Colonic mucosa (tissue), 4 donors: ENCODE results near the gene UBN1. TPM values are rescaled to one million over a fixed set of nuclear protein-coding genes. Genes with fewer than 3 reads are reported as not detected.

Experiments
- DNase-seq: peaks from one replicate; pipeline ENCODE4 v3.0.0-alpha.2; 2020
- H3K27ac ChIP-seq: fragments of 200-600 bp; one replicate; pipeline ENCODE4 v1.8.0; 2021
- H3K27me3 ChIP-seq: fragments of 200-600 bp; one replicate; pipeline ENCODE4 v1.8.0; 2021
- H3K36me3 ChIP-seq: fragments of 200-600 bp; one replicate; pipeline ENCODE4 v1.8.0; 2021
- H3K4me1 ChIP-seq: fragments of 200-600 bp; one replicate; pipeline ENCODE4 v1.8.0; 2021; ENCODE audit warnings: mild to moderate bottlenecking
- H3K4me3 ChIP-seq: fragments of 200-600 bp; one replicate; pipeline ENCODE4 v1.8.0; 2021
- H3K9ac ChIP-seq, 2 donors: one replicate each; pipeline ENCODE4 v1.7.0; 2013; ENCODE audit warnings: control low read depth in 2 of 2, low read depth in 2 of 2, low read length in 2 of 2
- H3K9me3 ChIP-seq: fragments of 200-600 bp; one replicate; pipeline ENCODE4 v1.8.0; 2021
- intact Hi-C: fragments of 100-400 bp; cut with DNase I; formaldehyde crosslinking; loops from one replicate; pipeline ENCODE4 v1.14.1; 2022
- total RNA-seq, 2 donors: library from RNA; stranded (reverse); fragmentation: NEBNext Ultra II Directional in 1 of 2; extraction: Animal tissue kit (Norgen Biotek cat#: 25700) in 1 of 2; gene quantifications; one replicate each; pipeline ENCODE4 v1.2.1, GENCODE V29; 2021
- TF ChIP-seq, protein P1 (sequence below): fragments of 200-600 bp; IDR thresholded peaks from one replicate; pipeline ENCODE4 v1.8.0; 2022; ENCODE audit warnings: antibody characterized with exemption, mild to moderate bottlenecking
- donor health status: healthy.
- donor health status: DM: no; HTN: no; CAD: no.
- donor health status: DM: no; HTN: no; CAD: no.

UBN1 gene
- total RNA-seq, 2 donors from 2014 or later, result 34.7 to 41.7 TPM

DNA sequence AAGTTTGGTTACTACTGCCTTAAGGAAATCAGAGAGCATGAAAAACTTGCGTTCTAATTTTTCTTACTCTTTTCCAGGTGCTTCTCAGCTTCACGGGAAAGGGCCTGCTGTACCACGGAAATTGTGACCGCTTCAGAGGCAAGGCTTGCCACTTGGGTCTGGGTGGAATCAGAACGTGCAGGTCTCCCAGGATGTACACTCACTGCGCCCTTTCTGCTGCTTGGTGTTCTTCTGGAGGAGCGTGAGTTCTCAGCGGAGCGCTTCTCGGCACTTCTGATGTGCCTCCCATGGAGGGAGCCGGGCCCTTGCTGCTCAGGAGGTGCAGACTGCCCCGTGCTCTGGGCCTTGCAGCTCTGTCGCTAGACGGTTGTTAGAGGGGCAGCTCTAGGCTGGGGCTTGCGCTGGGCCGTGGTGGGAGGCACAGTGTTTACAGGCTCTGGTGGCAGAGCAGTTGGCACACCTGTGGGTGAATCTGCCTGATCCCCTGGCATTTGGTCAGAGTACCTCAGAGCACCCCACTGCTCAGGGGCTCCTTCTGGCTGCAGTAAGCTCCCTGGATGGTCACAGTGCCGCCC is 32.8 kb downstream of the UBN1 start:
- Histone ChIP-seq H3K27ac (no peak overlapping the region), H3K36me3 (peaks cover 29% of the 10 kb centered on the region), H3K27me3 (no peaks in the 10 kb centered on the region), H3K4me1 (no peaks in the 10 kb centered on the region), H3K9ac (no peak overlapping the region), H3K4me3 (no peak overlapping the region), H3K9me3 (no peaks in the 10 kb centered on the region)
- TF ChIP-seq, protein P1, sequence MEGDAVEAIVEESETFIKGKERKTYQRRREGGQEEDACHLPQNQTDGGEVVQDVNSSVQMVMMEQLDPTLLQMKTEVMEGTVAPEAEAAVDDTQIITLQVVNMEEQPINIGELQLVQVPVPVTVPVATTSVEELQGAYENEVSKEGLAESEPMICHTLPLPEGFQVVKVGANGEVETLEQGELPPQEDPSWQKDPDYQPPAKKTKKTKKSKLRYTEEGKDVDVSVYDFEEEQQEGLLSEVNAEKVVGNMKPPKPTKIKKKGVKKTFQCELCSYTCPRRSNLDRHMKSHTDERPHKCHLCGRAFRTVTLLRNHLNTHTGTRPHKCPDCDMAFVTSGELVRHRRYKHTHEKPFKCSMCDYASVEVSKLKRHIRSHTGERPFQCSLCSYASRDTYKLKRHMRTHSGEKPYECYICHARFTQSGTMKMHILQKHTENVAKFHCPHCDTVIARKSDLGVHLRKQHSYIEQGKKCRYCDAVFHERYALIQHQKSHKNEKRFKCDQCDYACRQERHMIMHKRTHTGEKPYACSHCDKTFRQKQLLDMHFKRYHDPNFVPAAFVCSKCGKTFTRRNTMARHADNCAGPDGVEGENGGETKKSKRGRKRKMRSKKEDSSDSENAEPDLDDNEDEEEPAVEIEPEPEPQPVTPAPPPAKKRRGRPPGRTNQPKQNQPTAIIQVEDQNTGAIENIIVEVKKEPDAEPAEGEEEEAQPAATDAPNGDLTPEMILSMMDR, result no peak
- no peak for DNase-seq
- intact Hi-C loops, result no loop called here

GRCh38 chr16:4882000-4882632 is 34.8 kb downstream of the UBN1 start:
- peaks cover 31% of the 10 kb centered on the region for H3K36me3 ChIP-seq
- DNase-seq, result no peak
- no peaks in the 10 kb centered on the region for H3K9me3 ChIP-seq
- H3K27ac ChIP-seq, result no peak overlapping the region
- H3K27me3 ChIP-seq, result no peaks in the 10 kb centered on the region
- H3K9ac ChIP-seq, result no peak overlapping the region
- intact Hi-C loops, result no loop called here
- TF ChIP-seq, protein P1, result no peak
- H3K4me3 ChIP-seq, result no peak overlapping the region
- no peaks in the 10 kb centered on the region for H3K4me1 ChIP-seq

GRCh38 chr16:4882633-4883285 is 35.5 kb downstream of the UBN1 start:
- TF ChIP-seq, protein P1, result no peak
- intact Hi-C loops, result no loop called here
- peaks cover 27% of the 10 kb centered on the region for H3K36me3 ChIP-seq
- no peaks in the 10 kb centered on the region for H3K4me1 ChIP-seq
- H3K4me3 ChIP-seq, result no peak overlapping the region
- DNase-seq, result no peak
- no peak overlapping the region for H3K27ac ChIP-seq
- no peak overlapping the region for H3K9ac ChIP-seq
- no peaks in the 10 kb centered on the region for H3K9me3 ChIP-seq
- H3K27me3 ChIP-seq, result no peaks in the 10 kb centered on the region

GRCh38 chr16:4883501-4883900 is 36.2 kb downstream of the UBN1 start:
- Histone ChIP-seq H3K9ac (no peak overlapping the region), H3K9me3 (no peaks in the 10 kb centered on the region), H3K27ac (no peak overlapping the region), H3K27me3 (no peaks in the 10 kb centered on the region), H3K4me3 (no peak overlapping the region), H3K4me1 (no peaks in the 10 kb centered on the region), H3K36me3 (peaks cover 27% of the 10 kb centered on the region)
- no peak for DNase-seq
- TF ChIP-seq, protein P1, result no peak
- intact Hi-C loops, result no loop called here

- Histone ChIP-seq H3K27me3 (no peaks in the 10 kb centered on the region), H3K27ac (no peak overlapping the region), H3K36me3 (peaks cover 27% of the 10 kb centered on the region), H3K9me3 (no peaks in the 10 kb centered on the region), H3K4me1 (no peaks in the 10 kb centered on the region), H3K4me3 (no peak overlapping the region), H3K9ac (no peak overlapping the region)
- TF ChIP-seq, protein P1, result no peak
- DNase-seq, result no peak
- intact Hi-C loops, result no loop called here
Measured at GRCh38 chr16:4884209-4884608, 36.9 kb downstream of the UBN1 start.
